ENCODE results near the gene G3BP1. TPM values are rescaled to one million over a fixed set of nuclear protein-coding genes. Genes with fewer than 3 reads are reported as not detected.

Gene G3BP1
- total RNA-seq, 1 experiment from 2014 or later: 290 TPM

DNA sequence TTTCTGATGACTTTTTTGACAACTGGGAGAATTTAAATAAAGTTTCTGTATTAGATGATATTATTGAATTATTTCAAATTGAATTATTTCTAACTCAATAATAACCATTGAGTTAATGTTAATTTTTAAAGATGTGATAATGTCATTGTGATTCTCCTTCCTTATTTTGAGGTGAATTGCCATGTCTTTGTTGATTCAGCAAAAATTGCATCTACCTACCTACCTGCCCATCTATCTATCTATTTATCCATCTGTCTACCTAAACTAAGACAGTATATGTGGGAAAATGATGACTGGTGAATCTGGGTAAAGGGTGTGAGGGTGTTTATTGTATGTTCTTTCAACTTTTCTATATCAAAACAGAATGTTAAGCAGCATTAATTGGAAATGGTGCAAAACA, 75.0 kb downstream of the G3BP1 start:
- Histone ChIP-seq H3K27ac (ENCODE audit: low read length) (no peak overlapping the region), H3K4me1 (ENCODE audit: control insufficient read depth, insufficient read depth, low read length) (no peaks in the 10 kb centered on the region), H3K36me3 (ENCODE audit: control insufficient read depth, insufficient read depth, low read length) (no peaks in the 10 kb centered on the region), H3K4me3 (ENCODE audit: low read depth in 2 of 2, low read length in 2 of 2) (no peak overlapping the region), H3K9me3 (ENCODE audit: control insufficient read depth, insufficient read depth, low read depth, low read length) (no peaks in the 10 kb centered on the region), H3K27me3 (ENCODE audit: control insufficient read depth, insufficient read depth, low read length) (no peaks in the 10 kb centered on the region)
- no peak for TF ChIP-seq POLR2AphosphoS5 (IDR thresholded peaks at IDR 0.05; ENCODE audit: low read depth, low read length)
- TF ChIP-seq, protein P1, sequence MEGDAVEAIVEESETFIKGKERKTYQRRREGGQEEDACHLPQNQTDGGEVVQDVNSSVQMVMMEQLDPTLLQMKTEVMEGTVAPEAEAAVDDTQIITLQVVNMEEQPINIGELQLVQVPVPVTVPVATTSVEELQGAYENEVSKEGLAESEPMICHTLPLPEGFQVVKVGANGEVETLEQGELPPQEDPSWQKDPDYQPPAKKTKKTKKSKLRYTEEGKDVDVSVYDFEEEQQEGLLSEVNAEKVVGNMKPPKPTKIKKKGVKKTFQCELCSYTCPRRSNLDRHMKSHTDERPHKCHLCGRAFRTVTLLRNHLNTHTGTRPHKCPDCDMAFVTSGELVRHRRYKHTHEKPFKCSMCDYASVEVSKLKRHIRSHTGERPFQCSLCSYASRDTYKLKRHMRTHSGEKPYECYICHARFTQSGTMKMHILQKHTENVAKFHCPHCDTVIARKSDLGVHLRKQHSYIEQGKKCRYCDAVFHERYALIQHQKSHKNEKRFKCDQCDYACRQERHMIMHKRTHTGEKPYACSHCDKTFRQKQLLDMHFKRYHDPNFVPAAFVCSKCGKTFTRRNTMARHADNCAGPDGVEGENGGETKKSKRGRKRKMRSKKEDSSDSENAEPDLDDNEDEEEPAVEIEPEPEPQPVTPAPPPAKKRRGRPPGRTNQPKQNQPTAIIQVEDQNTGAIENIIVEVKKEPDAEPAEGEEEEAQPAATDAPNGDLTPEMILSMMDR (IDR thresholded peaks at IDR 0.05): no peak
- no peak for TF ChIP-seq SIN3A (IDR thresholded peaks at IDR 0.05; ENCODE audit: borderline replicate concordance, insufficient read depth, low read depth, low read length)
- TF ChIP-seq, protein P2, sequence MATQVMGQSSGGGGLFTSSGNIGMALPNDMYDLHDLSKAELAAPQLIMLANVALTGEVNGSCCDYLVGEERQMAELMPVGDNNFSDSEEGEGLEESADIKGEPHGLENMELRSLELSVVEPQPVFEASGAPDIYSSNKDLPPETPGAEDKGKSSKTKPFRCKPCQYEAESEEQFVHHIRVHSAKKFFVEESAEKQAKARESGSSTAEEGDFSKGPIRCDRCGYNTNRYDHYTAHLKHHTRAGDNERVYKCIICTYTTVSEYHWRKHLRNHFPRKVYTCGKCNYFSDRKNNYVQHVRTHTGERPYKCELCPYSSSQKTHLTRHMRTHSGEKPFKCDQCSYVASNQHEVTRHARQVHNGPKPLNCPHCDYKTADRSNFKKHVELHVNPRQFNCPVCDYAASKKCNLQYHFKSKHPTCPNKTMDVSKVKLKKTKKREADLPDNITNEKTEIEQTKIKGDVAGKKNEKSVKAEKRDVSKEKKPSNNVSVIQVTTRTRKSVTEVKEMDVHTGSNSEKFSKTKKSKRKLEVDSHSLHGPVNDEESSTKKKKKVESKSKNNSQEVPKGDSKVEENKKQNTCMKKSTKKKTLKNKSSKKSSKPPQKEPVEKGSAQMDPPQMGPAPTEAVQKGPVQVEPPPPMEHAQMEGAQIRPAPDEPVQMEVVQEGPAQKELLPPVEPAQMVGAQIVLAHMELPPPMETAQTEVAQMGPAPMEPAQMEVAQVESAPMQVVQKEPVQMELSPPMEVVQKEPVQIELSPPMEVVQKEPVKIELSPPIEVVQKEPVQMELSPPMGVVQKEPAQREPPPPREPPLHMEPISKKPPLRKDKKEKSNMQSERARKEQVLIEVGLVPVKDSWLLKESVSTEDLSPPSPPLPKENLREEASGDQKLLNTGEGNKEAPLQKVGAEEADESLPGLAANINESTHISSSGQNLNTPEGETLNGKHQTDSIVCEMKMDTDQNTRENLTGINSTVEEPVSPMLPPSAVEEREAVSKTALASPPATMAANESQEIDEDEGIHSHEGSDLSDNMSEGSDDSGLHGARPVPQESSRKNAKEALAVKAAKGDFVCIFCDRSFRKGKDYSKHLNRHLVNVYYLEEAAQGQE (IDR thresholded peaks at IDR 0.05; ENCODE audit: insufficient read depth in 1 of 2, low read depth in 2 of 2, low read length in 1 of 2): no peak
- TF ChIP-seq TCF7L2 (IDR thresholded peaks at IDR 0.05; ENCODE audit: low read depth, low read length): no peak
- POLR2A ChIA-PET: no interaction called here
- no TSS peak for BruUV-seq (replicated peaks)
- DNase-seq (ENCODE audit: low read depth, low spot score): no peak
- in situ Hi-C loops (cut with HindIII; ENCODE audit: low pct_unique_long_range_greater_than_20kb, low sequenced_read_pairs) (no loop called here), intact Hi-C loops (cut with micrococcal nuclease; ENCODE audit: unreplicated experiment) (no loop called here)
- CTCF ChIA-PET: no interaction called here
- ATAC-seq: no peak

DNA sequence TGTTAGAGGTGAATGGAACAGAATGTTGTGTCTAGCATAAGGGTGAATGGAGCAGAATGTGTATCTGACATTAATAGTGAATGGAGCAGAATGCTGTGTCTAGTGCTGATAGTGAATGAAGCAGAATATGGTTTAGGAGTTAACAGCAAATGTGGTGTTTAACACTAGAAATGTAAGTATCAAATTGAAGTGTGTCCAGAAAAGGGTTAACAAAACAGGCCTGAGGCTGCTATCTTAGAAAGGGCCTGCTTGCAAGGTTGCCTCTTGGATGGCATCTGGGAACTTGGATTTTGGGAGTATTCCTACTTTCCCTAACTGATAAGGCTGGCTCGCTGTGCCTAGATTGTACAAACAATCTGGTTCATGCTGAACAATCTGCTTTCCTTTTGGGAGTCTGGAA, 76.1 kb downstream of the G3BP1 start:
- in situ Hi-C loops (cut with HindIII; ENCODE audit: low pct_unique_long_range_greater_than_20kb, low sequenced_read_pairs) (no loop called here), intact Hi-C loops (cut with micrococcal nuclease; ENCODE audit: unreplicated experiment) (no loop called here)
- no peaks in the 10 kb centered on the region for H3K36me3 ChIP-seq (ENCODE audit: control insufficient read depth, insufficient read depth, low read length)
- CTCF ChIA-PET: no interaction called here
- H3K27ac ChIP-seq (ENCODE audit: low read length): no peak overlapping the region
- no peak for ATAC-seq
- BruUV-seq (replicated peaks): no TSS peak
- no peak for DNase-seq (ENCODE audit: low read depth, low spot score)
- H3K27me3 ChIP-seq (ENCODE audit: control insufficient read depth, insufficient read depth, low read length): no peaks in the 10 kb centered on the region
- no peaks in the 10 kb centered on the region for H3K9me3 ChIP-seq (ENCODE audit: control insufficient read depth, insufficient read depth, low read depth, low read length)
- POLR2A ChIA-PET: no interaction called here
- H3K4me1 ChIP-seq (ENCODE audit: control insufficient read depth, insufficient read depth, low read length): no peaks in the 10 kb centered on the region
- no peak for TF ChIP-seq SIN3A (IDR thresholded peaks at IDR 0.05; ENCODE audit: borderline replicate concordance, insufficient read depth, low read depth, low read length)
- no peak for TF ChIP-seq POLR2AphosphoS5 (IDR thresholded peaks at IDR 0.05; ENCODE audit: low read depth, low read length)
- TF ChIP-seq TCF7L2 (IDR thresholded peaks at IDR 0.05; ENCODE audit: low read depth, low read length): no peak
- TF ChIP-seq, protein P2 (IDR thresholded peaks at IDR 0.05; ENCODE audit: insufficient read depth in 1 of 2, low read depth in 2 of 2, low read length in 1 of 2): no peak
- TF ChIP-seq, protein P1 (IDR thresholded peaks at IDR 0.05): no peak
- no peak overlapping the region for H3K4me3 ChIP-seq (ENCODE audit: low read depth in 2 of 2, low read length in 2 of 2)

Data from Panc1 (cell line).